GM06990 (cell line): ENCODE measurements around the gene PLA2G1B.

ENCODE experiments used
- DNase-seq: peaks from one replicate; pipeline ENCODE4 v3.0.0-alpha.2; 2011; ENCODE audit not compliant: insufficient read length; ENCODE audit errors: extremely low read depth
- H3K27me3 ChIP-seq: replicated peaks from 2 replicates; pipeline ENCODE4 v1.6.0; 2011; ENCODE audit warnings: low read length; ENCODE audit not compliant: control insufficient read depth, insufficient read depth
- H3K36me3 ChIP-seq: 2 replicates; pipeline ENCODE4 v1.5.1; 2011; ENCODE audit warnings: low read length; ENCODE audit not compliant: control insufficient read depth, insufficient read depth
- H3K4me3 ChIP-seq: replicated peaks from 2 replicates; pipeline ENCODE4 v1.5.1; 2011; ENCODE audit warnings: low read depth, mild to moderate bottlenecking, control low read depth, low read length
- CTCF ChIP-seq: IDR thresholded peaks from 2 replicates; pipeline ENCODE4 v1.5.1; 2011; ENCODE audit warnings: low read length, control low read depth, mild to moderate bottlenecking, inconsistent platforms; ENCODE audit not compliant: insufficient read depth, poor library complexity, severe bottlenecking

PLA2G1B gene

GRCh38 chr12:120350576-120351350 lies 23.2 kb upstream of the PLA2G1B start:
- DNase-seq = no peak
- Histone ChIP-seq H3K4me3 (no peak overlapping the region), H3K36me3 (no peaks in the 10 kb centered on the region), H3K27me3 (no peaks in the 10 kb centered on the region; the same call in none of the 2 replicates)
- no peak for TF ChIP-seq CTCF

GRCh38 chr12:120347766-120348165 lies 20.2 kb upstream of the PLA2G1B start:
- TF ChIP-seq CTCF = no peak
- no peaks in the 10 kb centered on the region for H3K36me3 ChIP-seq

DNA sequence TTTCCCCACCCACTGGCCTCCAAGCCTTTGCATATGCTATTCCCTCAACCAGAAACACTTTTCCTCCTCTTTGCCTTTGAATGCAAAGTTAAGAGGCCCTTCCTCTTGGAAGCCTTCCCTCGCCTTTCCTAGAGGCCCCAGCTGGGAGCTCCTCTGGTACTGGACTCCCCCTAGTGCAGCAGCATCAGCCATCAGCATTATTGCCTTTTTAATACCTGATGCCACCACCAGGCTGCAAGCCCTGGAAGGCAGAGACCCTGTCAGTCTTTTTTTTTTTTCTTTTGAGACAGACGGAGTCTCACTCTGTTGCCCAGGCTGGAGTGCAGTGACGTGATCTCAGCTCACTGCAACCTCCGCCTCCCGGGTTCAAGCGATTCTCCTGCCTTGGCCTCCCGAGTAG lies 19.1 kb upstream of the PLA2G1B start:
- no peak for TF ChIP-seq CTCF
- DNase-seq = no peak
- Histone ChIP-seq H3K36me3 (no peaks in the 10 kb centered on the region), H3K4me3 (no peak overlapping the region), H3K27me3 (no peaks in the 10 kb centered on the region; the same call in none of the 2 replicates)

More at GRCh38 chr12:120347766-120348165, 20.2 kb upstream of the PLA2G1B start:
- no peak overlapping the region for H3K4me3 ChIP-seq
- no peaks in the 10 kb centered on the region; the same call in none of the 2 replicates for H3K27me3 ChIP-seq
- DNase-seq = no peak

DNA sequence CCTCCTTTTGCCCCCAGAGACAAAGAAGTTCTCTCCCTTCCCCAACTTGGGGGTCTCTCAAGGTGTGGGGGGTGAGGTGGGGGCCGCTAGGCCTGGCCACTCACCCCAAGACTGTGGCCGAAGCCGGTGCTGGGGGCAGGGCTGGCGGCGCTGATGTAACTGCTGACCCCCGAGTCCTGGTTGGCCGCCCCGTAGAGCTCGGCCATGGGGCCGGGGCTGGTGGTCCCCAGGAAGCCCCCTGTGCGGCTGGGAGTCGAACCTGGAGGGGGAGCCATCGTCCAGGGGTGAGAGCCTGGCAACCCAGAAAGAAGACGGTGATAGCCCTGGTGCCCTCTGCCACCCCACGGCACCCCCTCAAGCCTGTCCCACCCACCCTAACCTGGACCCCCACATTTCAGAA lies 18.5 kb upstream of the PLA2G1B start:
- no peak for DNase-seq
- Histone ChIP-seq H3K4me3 (no peak overlapping the region), H3K36me3 (no peaks in the 10 kb centered on the region), H3K27me3 (no peaks in the 10 kb centered on the region; the same call in none of the 2 replicates)
- no peak for TF ChIP-seq CTCF

- no peak for TF ChIP-seq CTCF
These were observed 16.1 kb upstream of the PLA2G1B start for GRCh38 chr12:120343692-120344091.

More at GRCh38 chr12:120343692-120344091, 16.1 kb upstream of the PLA2G1B start:
- H3K4me3 ChIP-seq = no peak overlapping the region
- H3K36me3 ChIP-seq = no peaks in the 10 kb centered on the region
- H3K27me3 ChIP-seq = no peaks in the 10 kb centered on the region; the same call in 1 of the 2 replicates
- DNase-seq = no peak
